ENCODE results near the gene INTS3. TPM values are rescaled to one million over a fixed set of nuclear protein-coding genes. Genes with fewer than 3 reads are reported as not detected.

INTS3 gene
- total and polyA plus RNA-seq, 9 of the 15 experiments (the other 6 are each of a cell fraction or from before 2014, with no cell fraction given), result 6.3 to 24.1 (median 14.3) TPM

- TF ChIP-seq NCOA6 (IDR thresholded peaks at IDR 0.05) (0 out of 2 replicates have a peak, but pooled peaks have one; percentile 60), UBTF (IDR thresholded peaks at IDR 0.05; ENCODE audit: borderline replicate concordance in 1 of 2, low read depth in 2 of 2, low read length in 2 of 2) (peak in 1 of 2 experiments; percentile 21; a peak in 1 of 4 replicates), NR2C1 (IDR thresholded peaks at IDR 0.05) (no peak), NR2C1 (tag; IDR thresholded peaks at IDR 0.05) (no peak), REST (IDR thresholded peaks at IDR 0.05; ENCODE audit: borderline replicate concordance) (0 out of 2 replicates have a peak, but pooled peaks have one; percentile 14), REST (CRISPR knock-in tag; IDR thresholded peaks at IDR 0.05; ENCODE audit: low read depth) (no peak), MAX (CRISPR knock-in tag; IDR thresholded peaks at IDR 0.05) (0 out of 2 replicates have a peak, but pooled peaks have one; percentile 14), FIP1L1 (IDR thresholded peaks at IDR 0.05; ENCODE audit: low read depth, low read length, poor library complexity, severe bottlenecking) (peak; percentile 77), ZEB2 (IDR thresholded peaks at IDR 0.05) (0 out of 2 replicates have a peak, but pooled peaks have one; percentile 22), NRF1 (conservative IDR thresholded peaks at IDR 0.05 in 1 of 2, IDR thresholded peaks at IDR 0.05 in 1 of 2) (peak; percentile 62 to 73), NFATC3 (IDR thresholded peaks at IDR 0.05) (no peak), L3MBTL2 (IDR thresholded peaks at IDR 0.05) (peak; percentile 71), ZBTB33 (CRISPR knock-in tag; IDR thresholded peaks at IDR 0.05) (peak; percentile 93), MTA3 (IDR thresholded peaks at IDR 0.05; ENCODE audit: borderline replicate concordance) (0 out of 2 replicates have a peak, but pooled peaks have one; percentile 14)
Observed at GRCh38 chr1:153775458-153776327, 47.8 kb downstream of the INTS3 start (continued).

Measured in K562 (cell line).